NAMALWA (cell line): ENCODE measurements around the gene ADCY6.
"Not testable (repeated sequence)": the region's sequence is repeated elsewhere in the genome, so short reads cannot be mapped to it uniquely, and the experiment has no call there.

Experiments used
- DNase-seq: peaks from one replicate; pipeline ENCODE4 v3.0.0-alpha.2; 2015; ENCODE audit warnings: low spot score

ADCY6 gene

GRCh38 chr12:48750769-48751356, 38.0 kb downstream of the ADCY6 start:
- DNase-seq, result no peak

- DNase-seq, result no peak
Measured at GRCh38 chr12:48750215-48750614, 38.7 kb downstream of the ADCY6 start.

DNA sequence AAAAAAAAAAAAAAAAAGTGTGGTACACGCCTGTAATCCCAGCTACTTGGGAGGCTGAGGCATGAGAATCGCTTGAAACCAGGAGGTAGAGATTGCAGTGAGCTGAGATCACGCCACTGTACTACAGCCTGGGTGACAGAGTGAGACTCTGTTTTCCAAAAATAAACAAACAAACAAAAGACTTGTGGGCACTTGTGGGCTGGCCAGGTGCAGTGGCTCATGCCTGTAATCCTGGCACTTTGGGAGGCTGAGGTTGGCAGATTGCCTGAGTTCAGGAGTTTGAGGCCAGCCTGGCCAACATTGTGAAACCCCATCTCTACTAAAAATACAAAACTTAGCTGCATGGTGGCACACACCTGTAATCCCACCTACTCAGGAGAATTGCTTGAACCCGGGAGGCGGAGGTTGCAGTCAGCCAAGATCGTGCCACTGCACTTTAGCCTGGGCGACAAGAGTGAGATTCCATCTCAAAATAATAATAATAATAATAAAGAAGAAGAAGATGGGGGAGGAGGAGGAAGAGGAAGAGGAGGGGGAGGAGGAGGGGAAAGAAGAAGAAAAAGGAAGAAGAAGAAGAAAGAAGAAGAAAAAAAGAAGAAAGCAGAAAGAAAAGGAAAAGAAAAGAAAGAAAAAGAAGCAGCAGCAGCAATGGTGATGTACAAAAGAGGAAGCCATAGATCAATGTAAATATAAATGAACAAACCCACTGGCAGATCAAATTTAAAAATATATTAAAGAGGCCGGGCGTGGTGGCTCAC, 44.5 kb downstream of the ADCY6 start:
- no peak for DNase-seq

- no peak for DNase-seq
Measured at GRCh38 chr12:48739618-48740269, 49.1 kb downstream of the ADCY6 start.

- DNase-seq, result no peak
Measured at GRCh38 chr12:48736456-48736855, 52.4 kb downstream of the ADCY6 start.

GRCh38 chr12:48728807-48729206, 60.1 kb downstream of the ADCY6 start:
- DNase-seq, result no peak

DNA sequence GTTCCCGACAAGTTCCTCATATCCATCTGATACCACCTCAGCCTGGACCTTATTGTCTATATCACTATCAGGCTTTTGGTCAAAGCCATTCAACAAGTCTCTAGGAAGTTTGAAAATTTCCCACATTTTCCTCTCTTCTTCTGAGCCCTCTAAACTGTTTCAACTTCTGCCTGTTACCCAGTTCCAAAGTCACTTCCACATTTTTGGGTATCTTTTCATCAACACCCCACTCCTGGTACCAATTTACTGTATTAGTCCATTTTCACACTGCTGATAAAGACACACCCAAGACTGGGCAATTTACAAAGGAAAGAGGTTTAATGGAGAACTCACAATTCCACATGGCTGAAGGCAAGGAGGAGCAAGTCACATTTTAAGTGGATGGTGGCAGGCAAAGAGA, 68.2 kb downstream of the ADCY6 start:
- DNase-seq, result not testable (repeated sequence)

- DNase-seq, result not testable (repeated sequence)
Measured at GRCh38 chr12:48720171-48720570, 68.7 kb downstream of the ADCY6 start.

DNA sequence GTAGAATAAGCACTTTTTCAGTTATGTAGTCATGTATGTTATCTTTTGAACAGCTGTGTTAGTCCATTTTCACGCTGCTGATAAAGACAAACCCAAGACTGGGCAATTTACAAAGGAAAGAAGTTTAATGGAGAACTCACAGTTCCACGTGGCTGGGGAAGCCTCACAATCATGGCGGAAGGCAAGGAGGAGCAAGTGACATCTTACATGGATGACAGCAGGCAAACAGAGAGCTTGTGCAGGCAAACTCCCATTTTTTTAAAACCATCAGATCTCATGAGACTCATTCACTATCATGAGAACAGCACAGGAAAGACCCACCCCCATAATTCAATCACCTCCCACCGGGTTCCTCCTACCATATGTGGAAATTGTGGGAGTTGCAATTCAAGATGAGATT, 69.9 kb downstream of the ADCY6 start:
- DNase-seq, result not testable (repeated sequence)

- DNase-seq, result peak; percentile 43
Measured at GRCh38 chr12:48717252-48717695, 71.6 kb downstream of the ADCY6 start.

DNA sequence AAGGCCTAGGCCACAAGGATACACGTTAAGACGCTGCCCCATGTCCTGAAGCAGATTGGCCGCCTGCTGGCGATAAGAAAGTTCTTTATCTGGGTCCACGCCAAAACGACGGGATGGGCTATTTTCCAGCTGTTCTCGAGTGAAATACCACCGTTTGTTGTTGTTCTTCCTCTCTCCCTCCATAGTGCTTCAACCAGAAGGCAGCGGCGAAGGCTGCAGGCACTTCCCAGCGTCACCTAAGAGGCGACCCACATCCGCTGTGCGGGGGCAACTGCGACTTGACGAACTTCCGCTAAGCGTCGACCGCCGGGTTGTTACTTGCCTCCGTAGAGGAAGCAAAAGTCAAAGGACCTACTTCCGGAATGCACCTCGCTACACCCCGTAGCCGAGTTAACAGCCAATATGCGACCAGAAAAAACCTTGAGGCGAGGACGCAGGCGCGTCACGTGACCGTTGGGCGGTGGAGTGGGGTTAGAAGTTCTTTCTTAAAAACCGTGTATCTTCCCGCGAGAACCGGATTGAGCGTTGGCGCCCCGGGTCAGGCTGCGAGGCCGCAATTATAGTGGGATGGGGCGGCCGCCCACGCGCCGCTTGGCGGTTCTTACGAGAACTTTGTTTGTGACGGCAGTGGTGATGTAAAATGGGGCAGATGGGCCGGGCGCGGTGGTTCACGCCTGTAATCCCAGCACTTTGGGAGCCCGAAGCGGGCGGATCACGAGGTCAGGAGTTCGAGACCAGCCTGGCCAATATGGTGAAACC, 72.2 kb downstream of the ADCY6 start, which contains the start of gene CCNT1:
TSS of gene CCNT1 (minus strand) at position 215 of the 759 bp plus-strand sequence. CDS start at position 183, 32 bp downstream.
- DNase-seq, result peak; percentile 100
